Measurements from ENCODE around the gene AIP.

AIP gene

GRCh38 chr11:67534070-67534679 is 51.3 kb downstream of the AIP start:
- DNase-seq (ENCODE audit: low read depth): no peak

DNA sequence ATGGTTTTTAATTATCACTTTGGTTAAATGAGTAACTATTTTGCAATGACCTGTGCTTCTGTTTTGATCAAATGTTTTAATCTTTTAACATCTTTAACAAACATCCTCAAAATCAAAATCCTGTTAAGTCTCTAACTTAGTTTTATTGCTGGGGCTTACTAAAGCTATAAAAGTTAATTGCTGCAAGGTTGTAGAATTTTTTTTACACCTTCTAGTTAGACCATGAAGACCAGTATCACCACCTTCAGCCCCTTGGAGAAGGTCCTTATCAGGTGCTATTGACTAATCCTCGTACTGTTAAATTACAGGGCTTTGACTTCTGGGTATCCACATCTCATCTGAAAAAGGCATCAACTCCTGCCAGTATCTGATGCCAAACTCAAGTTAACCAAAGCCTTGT is 52.7 kb downstream of the AIP start:
- DNase-seq (ENCODE audit: low read depth): no peak

GRCh38 chr11:67538306-67538705 is 55.5 kb downstream of the AIP start:
- no peak for DNase-seq (ENCODE audit: low read depth)

- DNase-seq (ENCODE audit: low read depth): no peak
These were observed 56.1 kb downstream of the AIP start for GRCh38 chr11:67538823-67539505.

GRCh38 chr11:67539550-67539949 is 56.7 kb downstream of the AIP start:
- no peak for DNase-seq (ENCODE audit: low read depth)

All from activated gamma-delta T cell treated with anti-CD3 and anti-CD28 coated beads, Interleukin-2, amount 50 U/mL, for 16 hours (primary cell).